Ramos (cell line): ENCODE data around the gene TASOR2.

ENCODE experiments used
- in situ Hi-C: fragments of 300-500 bp; cut with MboI; formaldehyde crosslinking; loops from one replicate; pipeline ENCODE4 v1.14.3; 2022; ENCODE audit warnings: low sequenced_read_pairs; ENCODE audit not compliant: unreplicated experiment

The TASOR2 gene

GRCh38 chr10:5683065-5683464, 1.6 kb upstream of the TASOR2 start:
- in situ Hi-C loops, result no loop called here

- in situ Hi-C loops, result no loop called here
These were observed 529 bp downstream of the TASOR2 start for GRCh38 chr10:5684971-5685763.

GRCh38 chr10:5685764-5686240, 1.2 kb downstream of the TASOR2 start:
- in situ Hi-C loops, result no loop called here

GRCh38 chr10:5688587-5688986, 3.9 kb downstream of the TASOR2 start:
- in situ Hi-C loops, result no loop called here

GRCh38 chr10:5691786-5692185, 7.1 kb downstream of the TASOR2 start:
- in situ Hi-C loops, result no loop called here

- in situ Hi-C loops, result no loop called here
These were observed 8.1 kb downstream of the TASOR2 start for GRCh38 chr10:5692461-5693358.

GRCh38 chr10:5694573-5694972, 9.9 kb downstream of the TASOR2 start:
- in situ Hi-C loops, result no loop called here

- in situ Hi-C loops, result no loop called here
These were observed 12.7 kb downstream of the TASOR2 start for GRCh38 chr10:5697342-5697741.

GRCh38 chr10:5698062-5698461, 13.4 kb downstream of the TASOR2 start:
- in situ Hi-C loops, result no loop called here

GRCh38 chr10:5708356-5708755, 23.7 kb downstream of the TASOR2 start:
- in situ Hi-C loops, result no loop called here

GRCh38 chr10:5709865-5710264, 25.2 kb downstream of the TASOR2 start:
- in situ Hi-C loops, result no loop called here

GRCh38 chr10:5710859-5711258, 26.2 kb downstream of the TASOR2 start:
- in situ Hi-C loops, result no loop called here

GRCh38 chr10:5711642-5712041, 27.0 kb downstream of the TASOR2 start:
- in situ Hi-C loops, result no loop called here

GRCh38 chr10:5719546-5719945, 34.9 kb downstream of the TASOR2 start:
- in situ Hi-C loops, result no loop called here

- in situ Hi-C loops, result no loop called here
These were observed 35.5 kb downstream of the TASOR2 start for GRCh38 chr10:5720182-5720581.

- in situ Hi-C loops, result no loop called here
These were observed 39.1 kb downstream of the TASOR2 start for GRCh38 chr10:5723692-5724091.

GRCh38 chr10:5730766-5731165, 46.1 kb downstream of the TASOR2 start:
- in situ Hi-C loops, result loop anchor here (25.0 kb wide), 1 partner anchor 293 kb away; no protein-coding TSS in a partner anchor

- in situ Hi-C loops, result loop anchor here (25.0 kb wide), 1 partner anchor 294 kb away; no protein-coding TSS in a partner anchor
These were observed 46.9 kb downstream of the TASOR2 start for GRCh38 chr10:5731559-5731958.

GRCh38 chr10:5732141-5732540, 47.5 kb downstream of the TASOR2 start:
- in situ Hi-C loops, result loop anchor here (25.0 kb wide), 1 partner anchor 295 kb away; no protein-coding TSS in a partner anchor
